Right lobe of liver (tissue), 6 donors: ENCODE results near the gene MLLT1. TPM values are rescaled to one million over a fixed set of nuclear protein-coding genes. Genes with fewer than 3 reads are reported as not detected.

Source experiments
- ATAC-seq, 4 donors: fragments of 200-7000 bp; cut with Tn5 transposase; one replicate each; pipeline ENCODE4 v1.9.1; 2020; ENCODE audit warnings: mild to moderate bottlenecking in 4 of 4, moderate library complexity in 4 of 4
- DNase-seq, 3 donors: peaks; one replicate each; pipeline ENCODE4 v3.0.0-alpha.2; 2020
- H3K27ac ChIP-seq, 3 donors: fragments of 200-600 bp; one replicate each; pipeline ENCODE4 v1.8.0; 2022
- H3K27me3 ChIP-seq, 2 donors: fragments of 200-600 bp; one replicate each; pipeline ENCODE4 v1.8.0; 2022
- H3K36me3 ChIP-seq, 4 donors: fragments of 200-600 bp; sonication (generic) in 1 of 4; one replicate each; pipeline versions ENCODE4 v1.5.1 to v1.8.0; 2017 to 2022; ENCODE audit warnings: control low read depth in 1 of 4
- H3K4me1 ChIP-seq, 4 donors: fragments of 200-600 bp; sonication (generic) in 1 of 4; one replicate each; pipeline versions ENCODE4 v1.5.1 to v1.8.0; 2017 to 2022; ENCODE audit warnings: control low read depth in 1 of 4
- H3K4me3 ChIP-seq, 3 donors: fragments of 200-600 bp; one replicate each; pipeline ENCODE4 v1.8.0; 2022
- H3K9me3 ChIP-seq, 4 donors: fragments of 200-600 bp; sonication (generic) in 1 of 4; one replicate each; pipeline versions ENCODE4 v1.5.1 to v1.8.0; 2017 to 2022; ENCODE audit warnings: control low read depth in 1 of 4
- CTCF ChIP-seq, 4 donors: fragments of 200-600 bp in 3 of 4; fragments of 450-650 bp in 1 of 4; IDR thresholded peaks; one replicate each; pipeline versions ENCODE4 v1.5.1 to v1.8.0; 2016 to 2022; ENCODE audit warnings: antibody characterized with exemption in 4 of 4, mild to moderate bottlenecking in 2 of 4
- POLR2A ChIP-seq: fragments of 450-650 bp; IDR thresholded peaks from one replicate; pipeline ENCODE4 v1.6.1; 2017; ENCODE audit warnings: antibody characterized with exemption, mild to moderate bottlenecking
- WGBS: methylation state at CpG from one replicate; pipeline ENCODE4 v1.1.6; 2018; ENCODE audit warnings: low coverage, low lambda C conversion rate; ENCODE audit not compliant: insufficient coverage; ENCODE audit errors: missing lambda C conversion rate; 5-methylcytosine and 5-hydroxymethylcytosine counted together
- intact Hi-C, 2 donors: fragments of 100-400 bp; cut with DNase I; formaldehyde crosslinking; loops; one replicate each; pipeline versions ENCODE4 v1.11.2 to v1.14.1; 2022
- total RNA-seq, 6 experiments: library from RNA; depleted of rRNA in 2 of 6; stranded (reverse); fragments of >200 nt in 2 of 6; fragmentation: NEBNext Ultra II Directional in 3 of 6; extraction: Animal tissue kit (Norgen Biotek cat#: 25700) in 3 of 6; gene quantifications; one replicate each; pipeline versions ENCODE4 v1.1.0 to v1.2.4, GENCODE V29; 2016 to 2023
- donor health status: DM: no; HTN: yes; CAD: no.
- donor health status: DM: no; HTN: no; CAD: no.
- donor health status: DM: no; HTN: no; CAD: no.
- donor health status: DM: no; HTN: yes; CAD: no.
- donor health status: DM: no; HTN: yes; CAD: no.

MLLT1 gene
- total RNA-seq, 6 experiments from 2014 or later: 11.3 to 24.3 (median 15.3) TPM

GRCh38 chr19:6238643-6239281, 41.0 kb downstream of the MLLT1 start:
- no peaks in the 10 kb centered on the region for H3K9me3 ChIP-seq
- H3K4me3 ChIP-seq: no peak overlapping the region
- no peak overlapping the region for H3K27ac ChIP-seq
- peak in 2 of 3 donors; percentile 33 to 52 for DNase-seq
- no peaks in the 10 kb centered on the region for H3K36me3 ChIP-seq
- intact Hi-C loops: no loop called here
- TF ChIP-seq CTCF (IDR thresholded peaks at IDR 0.05): no peak
- TF ChIP-seq POLR2A: no peak
- no peak for ATAC-seq
- no peaks in the 10 kb centered on the region for H3K27me3 ChIP-seq
- 85% methylated on average over 7 of the region's 24 CpGs for WGBS
- H3K4me1 ChIP-seq: peaks cover 0 to 29% (median 10%) of the 10 kb centered on the region in 4 donors

GRCh38 chr19:6238256-6238642, 41.5 kb downstream of the MLLT1 start:
- no peaks in the 10 kb centered on the region for H3K36me3 ChIP-seq
- H3K4me3 ChIP-seq: no peak overlapping the region
- H3K9me3 ChIP-seq: no peaks in the 10 kb centered on the region
- H3K27ac ChIP-seq: no peak overlapping the region
- ATAC-seq (peak in 2 of 4 donors; percentile 1 to 3), DNase-seq (peak in 1 of 3 donors; percentile 39)
- 58% methylated on average over 6 of the region's 6 CpGs for WGBS
- TF ChIP-seq POLR2A (no peak), CTCF (IDR thresholded peaks at IDR 0.05) (no peak)
- peaks cover 0 to 32% (median 11%) of the 10 kb centered on the region in 4 donors for H3K4me1 ChIP-seq
- H3K27me3 ChIP-seq: no peaks in the 10 kb centered on the region
- intact Hi-C loops: no loop called here

- H3K4me3 ChIP-seq: no peak overlapping the region
- peak in 2 of 3 donors; percentile 32 to 78 for DNase-seq
- no peaks in the 10 kb centered on the region for H3K27me3 ChIP-seq
- WGBS: 84% methylated on average over 6 of the region's 39 CpGs
- H3K36me3 ChIP-seq: no peaks in the 10 kb centered on the region
- intact Hi-C loops: no loop called here
- H3K4me1 ChIP-seq: peaks cover 0 to 45% (median 16%) of the 10 kb centered on the region in 4 donors
- H3K27ac ChIP-seq: no peak overlapping the region
- ATAC-seq: peak in 1 of 4 donors; percentile 8
- TF ChIP-seq POLR2A: no peak
- no peak for TF ChIP-seq CTCF (IDR thresholded peaks at IDR 0.05)
- H3K9me3 ChIP-seq: no peaks in the 10 kb centered on the region
Measured at GRCh38 chr19:6236310-6237291, 43.2 kb downstream of the MLLT1 start.

GRCh38 chr19:6235031-6235951, 44.5 kb downstream of the MLLT1 start:
- Histone ChIP-seq H3K27ac (no peak overlapping the region), H3K27me3 (no peaks in the 10 kb centered on the region), H3K9me3 (no peaks in the 10 kb centered on the region), H3K4me3 (no peak overlapping the region), H3K36me3 (peaks cover 0 to 2% (median under 1%) of the 10 kb centered on the region in 4 donors), H3K4me1 (peaks cover 0 to 59% (median 22%) of the 10 kb centered on the region in 4 donors)
- DNase-seq: peak in 2 of 3 donors; percentile 17 to 51
- 79% methylated on average over 10 of the region's 26 CpGs for WGBS
- ATAC-seq: no peak
- TF ChIP-seq POLR2A (no peak), CTCF (IDR thresholded peaks at IDR 0.05) (no peak)
- intact Hi-C loops: no loop called here
